Anterior cingulate cortex (tissue), 58 donors: ENCODE data around the gene DIO3.
"Not testable (repeated sequence)": the region's sequence is repeated elsewhere in the genome, so short reads cannot be mapped to it uniquely, and the experiment has no call there.

Experiments
- DNase-seq, 58 donors: peaks; one replicate each; lab custom pipeline; 2025; lab: John Stamatoyannopoulos, UW

Gene DIO3

GRCh38 chr14:101557811-101558738 is 3.2 kb upstream of the DIO3 start:
- DNase-seq: peak in 3 of 58 donors; percentile 10 to 31 (median 12)

GRCh38 chr14:101558739-101559240 is 2.5 kb upstream of the DIO3 start:
- DNase-seq: no peak

DNA sequence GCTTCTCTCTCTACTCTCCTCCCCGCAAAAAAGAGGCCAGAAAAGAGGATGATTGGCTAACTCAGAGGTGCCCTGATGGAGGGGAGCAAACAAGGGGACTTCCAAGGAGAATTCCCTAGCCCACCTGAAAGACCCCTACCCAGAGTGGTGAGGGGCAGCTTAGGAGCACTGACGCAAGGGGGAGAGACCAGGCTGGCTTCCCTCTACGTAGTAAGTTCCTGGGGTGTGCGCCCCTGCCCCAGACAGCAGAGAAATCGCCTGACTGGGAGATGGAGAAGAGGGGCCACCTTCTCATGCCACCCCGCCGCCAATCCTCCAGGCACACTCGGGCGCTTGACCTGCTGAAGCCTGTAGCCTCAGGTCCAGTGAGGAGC is 2.1 kb upstream of the DIO3 start:
- no peak for DNase-seq

DNA sequence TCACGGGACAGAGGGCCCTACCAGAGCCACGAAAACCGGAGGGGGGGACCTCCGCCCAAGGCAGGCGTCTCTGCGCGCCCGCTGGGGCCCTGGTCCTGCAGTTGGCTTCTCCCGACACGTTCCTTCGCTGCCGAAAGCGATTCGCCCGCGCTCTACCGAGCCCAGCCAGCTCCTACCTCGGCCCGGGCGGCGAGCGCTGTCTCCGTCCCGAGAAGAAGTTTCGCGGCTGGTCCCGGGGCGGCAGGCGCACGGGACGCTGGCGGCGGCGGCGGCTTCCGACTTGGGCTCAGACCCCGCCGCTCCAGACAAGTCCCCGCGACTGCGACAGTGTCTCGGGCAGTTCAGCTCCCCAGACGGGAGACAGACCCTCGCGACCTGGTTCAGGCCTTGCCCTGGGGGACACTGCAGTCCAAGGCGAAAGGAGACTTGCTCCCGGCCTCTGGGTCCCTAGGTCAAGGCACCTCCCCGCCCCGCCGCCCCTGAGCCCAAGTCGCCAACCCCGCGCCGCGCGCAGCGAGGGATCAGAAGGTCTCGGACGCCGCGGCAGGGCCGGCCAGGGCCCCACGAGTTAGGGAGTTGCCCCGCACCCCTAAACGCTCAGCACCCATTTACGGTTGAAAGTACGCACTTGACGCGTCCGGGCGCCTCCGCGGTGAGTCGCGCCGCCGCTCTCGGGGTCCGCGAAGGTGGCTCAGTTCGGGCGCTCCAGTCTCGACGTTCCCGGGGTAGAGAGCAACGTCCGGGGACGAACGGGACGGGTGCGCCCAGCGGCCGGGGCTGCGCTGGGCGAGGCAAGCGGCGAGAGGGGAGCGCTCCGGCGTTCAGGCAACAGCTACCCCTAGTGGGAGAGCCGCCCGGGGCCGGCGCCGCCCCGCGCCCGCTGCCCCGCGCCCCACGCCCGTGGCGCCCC is 1.4 kb upstream of the DIO3 start:
- DNase-seq: no peak

- DNase-seq: no peak
Observed at GRCh38 chr14:101560534-101561113, 671 bp upstream of the DIO3 start.

DNA sequence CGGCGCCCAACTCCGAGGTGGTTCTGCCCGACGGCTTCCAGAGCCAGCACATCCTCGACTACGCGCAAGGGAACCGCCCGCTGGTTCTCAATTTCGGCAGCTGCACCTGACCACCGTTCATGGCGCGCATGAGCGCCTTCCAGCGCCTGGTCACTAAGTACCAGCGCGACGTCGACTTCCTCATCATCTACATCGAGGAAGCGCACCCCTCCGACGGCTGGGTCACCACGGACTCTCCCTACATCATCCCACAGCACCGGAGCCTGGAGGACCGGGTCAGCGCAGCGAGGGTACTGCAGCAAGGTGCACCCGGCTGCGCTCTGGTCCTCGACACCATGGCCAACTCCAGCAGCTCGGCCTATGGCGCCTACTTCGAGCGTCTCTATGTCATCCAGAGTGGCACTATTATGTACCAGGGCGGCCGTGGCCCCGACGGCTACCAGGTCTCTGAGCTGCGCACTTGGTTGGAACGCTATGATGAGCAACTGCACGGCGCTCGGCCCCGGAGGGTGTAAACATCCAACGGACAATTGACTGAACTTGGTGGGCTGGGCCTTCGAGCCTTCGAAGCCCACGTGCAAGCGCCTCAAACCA is 699 bp downstream of the DIO3 start:
- DNase-seq: no peak

GRCh38 chr14:101562659-101563351 is 1.5 kb downstream of the DIO3 start:
- no peak for DNase-seq

- no peak for DNase-seq
Observed at GRCh38 chr14:101563352-101563653, 2.0 kb downstream of the DIO3 start.

GRCh38 chr14:101563654-101564443 is 2.6 kb downstream of the DIO3 start:
- DNase-seq: no peak

DNA sequence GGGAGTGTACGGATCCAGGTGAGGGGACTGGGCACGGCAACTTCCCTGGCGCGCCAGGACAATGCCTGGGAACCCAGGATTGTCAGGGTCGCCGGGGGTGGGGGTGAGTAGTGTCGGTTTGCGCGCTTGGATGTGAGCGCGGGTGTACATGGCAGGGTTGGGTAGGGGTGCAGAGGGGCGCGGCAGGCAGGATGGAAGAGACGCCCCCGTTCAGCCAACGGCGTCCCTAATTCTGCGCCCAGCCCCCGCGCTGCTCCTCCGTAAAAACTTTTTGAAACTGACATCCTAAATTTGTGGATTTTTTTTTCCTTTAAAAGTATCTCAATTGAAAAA is 3.1 kb downstream of the DIO3 start:
- DNase-seq: no peak

- DNase-seq: no peak
Observed at GRCh38 chr14:101564819-101565698, 3.8 kb downstream of the DIO3 start.

DNA sequence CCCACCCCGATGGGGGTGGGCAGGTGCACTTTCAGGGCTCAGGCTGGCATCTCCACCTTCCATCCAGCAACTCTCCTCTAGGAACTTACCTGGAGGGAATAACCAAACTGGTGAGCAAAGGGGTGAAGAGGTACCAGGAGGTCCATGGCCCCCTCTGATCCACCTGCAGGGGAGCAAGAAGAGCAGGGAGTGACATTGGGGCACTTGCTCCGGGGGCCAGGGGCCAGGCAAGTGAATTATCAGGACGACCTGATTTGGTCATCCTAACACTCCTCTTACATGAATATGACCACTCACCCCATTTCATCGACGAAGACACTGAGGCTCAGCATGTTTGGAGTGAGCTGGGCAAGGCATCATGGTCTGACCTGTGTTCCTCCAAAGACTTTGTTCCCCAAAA is 6.0 kb downstream of the DIO3 start:
- no peak for DNase-seq

- DNase-seq: no peak
Observed at GRCh38 chr14:101571004-101571403, 9.7 kb downstream of the DIO3 start.

- DNase-seq: not testable (repeated sequence)
Observed at GRCh38 chr14:101572526-101572925, 11.2 kb downstream of the DIO3 start.

DNA sequence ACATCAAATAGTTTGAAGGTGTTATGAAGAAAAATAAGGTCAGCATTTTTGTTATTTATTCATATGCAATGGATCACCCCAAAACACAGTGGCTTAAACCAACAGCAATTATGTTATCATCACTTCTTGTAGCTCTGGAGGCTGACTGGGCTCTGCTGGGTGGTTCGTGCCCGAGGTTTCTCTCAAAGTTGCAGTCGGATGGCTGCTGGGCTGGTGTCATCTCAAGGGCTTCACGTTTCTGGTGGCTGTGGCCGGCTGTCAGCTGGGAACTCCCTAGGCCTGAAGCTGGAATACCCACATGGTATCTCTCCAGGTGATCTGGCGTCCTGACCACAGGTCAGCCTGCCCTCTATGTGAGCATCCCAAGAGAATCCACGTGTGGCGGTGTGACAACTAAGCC is 12.0 kb downstream of the DIO3 start:
- DNase-seq: no peak

DNA sequence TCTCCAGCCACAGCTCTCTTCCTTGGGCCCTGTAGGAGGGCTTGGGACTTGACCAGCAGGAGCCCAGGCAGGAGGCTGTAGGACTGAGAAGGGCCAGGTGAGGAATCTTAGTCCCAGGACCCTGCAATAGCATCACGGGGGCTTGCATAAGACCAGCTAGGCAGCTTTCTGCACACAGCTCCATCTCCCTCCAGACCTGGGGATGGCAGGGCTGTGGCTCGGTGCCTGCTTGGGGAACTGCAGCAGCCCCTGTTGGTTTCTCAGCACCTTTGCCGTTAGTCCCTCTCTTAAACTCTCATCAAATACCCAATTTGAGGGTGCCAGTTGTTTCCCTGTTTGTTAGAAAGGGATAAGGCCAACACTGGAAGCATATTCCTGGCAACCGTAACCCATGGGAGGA is 14.3 kb downstream of the DIO3 start:
- DNase-seq: no peak

DNA sequence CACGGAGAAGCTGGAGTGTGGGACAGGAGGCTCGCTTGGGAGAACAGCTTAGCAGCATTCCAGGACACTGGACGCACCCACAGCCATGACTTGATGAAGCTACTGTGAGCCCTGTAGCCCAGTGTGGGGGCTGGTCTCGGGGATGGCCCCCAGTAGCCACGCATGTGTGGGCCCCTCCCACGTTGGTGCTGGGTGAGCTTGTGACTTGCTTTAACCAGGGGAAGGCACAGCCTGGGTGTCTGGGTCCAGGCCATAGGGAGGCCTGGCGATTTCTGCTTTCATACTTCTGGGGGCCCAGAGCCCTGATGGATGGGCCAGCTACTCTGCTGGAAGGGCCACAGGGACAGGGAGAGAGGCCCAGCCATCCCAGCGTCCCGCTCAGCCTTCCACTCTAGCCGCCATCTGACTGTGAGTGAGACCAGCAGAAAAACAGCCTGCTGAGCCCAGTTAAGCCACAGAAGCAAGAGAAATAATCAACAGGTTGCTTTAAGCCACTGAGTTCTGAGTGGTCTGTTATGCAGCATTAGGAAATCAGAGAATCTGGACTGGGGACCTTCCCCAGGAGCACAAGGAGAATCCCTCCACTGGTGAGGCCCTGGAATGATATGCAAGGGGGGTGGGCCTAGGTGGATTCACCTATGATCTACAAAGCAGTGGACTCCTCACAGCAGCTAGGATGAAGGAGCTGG is 16.1 kb downstream of the DIO3 start:
- DNase-seq: no peak

DNA sequence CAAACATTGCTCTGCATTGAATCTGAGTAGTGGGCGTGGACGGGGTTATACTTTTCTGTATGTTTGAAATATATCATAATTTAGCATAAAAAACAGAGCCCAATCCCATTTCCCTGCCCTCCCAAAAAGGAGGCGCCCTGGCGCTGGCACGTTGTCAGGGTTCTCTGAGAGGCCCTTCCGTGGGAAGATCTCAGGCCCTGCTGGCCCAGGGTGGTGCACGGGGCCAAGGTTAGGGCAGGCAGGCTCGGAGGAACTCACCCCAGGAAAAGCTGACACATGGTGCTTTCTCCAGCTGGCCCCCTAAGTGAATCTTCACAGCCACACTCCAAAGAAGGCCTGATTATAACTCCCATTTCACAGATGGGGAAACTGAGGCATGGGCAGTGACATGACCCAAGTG is 17.2 kb downstream of the DIO3 start:
- no peak for DNase-seq
